Hepatocyte (in vitro differentiated cells): Measurements from ENCODE around the gene DDX53. TPM values are rescaled to one million over a fixed set of nuclear protein-coding genes. Genes with fewer than 3 reads are reported as not detected.

ENCODE experiments used
- DNase-seq: peaks from one replicate; pipeline ENCODE4 v3.0.0-alpha.2; 2016; ENCODE audit warnings: low spot score
- H2AFZ ChIP-seq: fragments of 200-600 bp; sonication (generic); 2 replicates; pipeline ENCODE4 v1.6.0; 2016; ENCODE audit warnings: antibody characterized with exemption, mild to moderate bottlenecking
- H3K27ac ChIP-seq: fragments of 200-600 bp; sonication (generic); 2 replicates; pipeline ENCODE4 v1.5.1; 2016; ENCODE audit warnings: mild to moderate bottlenecking
- H3K27me3 ChIP-seq: fragments of 200-600 bp; sonication (generic); 2 replicates; pipeline ENCODE4 v1.6.1; 2016
- H3K36me3 ChIP-seq: fragments of 200-600 bp; sonication (generic); replicated peaks from 2 replicates; pipeline ENCODE4 v1.5.1; 2016; ENCODE audit warnings: low read depth; ENCODE audit not compliant: insufficient read depth
- H3K4me1 ChIP-seq: fragments of 200-600 bp; sonication (generic); 2 replicates; pipeline ENCODE4 v1.5.1; 2016; ENCODE audit warnings: mild to moderate bottlenecking, moderate library complexity; ENCODE audit not compliant: insufficient read depth
- H3K4me2 ChIP-seq: fragments of 200-600 bp; sonication (generic); 2 replicates; pipeline ENCODE4 v1.6.0; 2016
- H3K4me3 ChIP-seq: fragments of 200-600 bp; sonication (generic); 2 replicates; pipeline ENCODE4 v1.5.1; 2016; ENCODE audit warnings: mild to moderate bottlenecking
- H3K79me2 ChIP-seq: fragments of 200-600 bp; sonication (generic); 2 replicates; pipeline ENCODE4 v1.6.0; 2017; ENCODE audit warnings: mild to moderate bottlenecking
- H3K9me2 ChIP-seq: fragments of 200-600 bp; sonication (generic); replicated peaks from 2 replicates; pipeline ENCODE4 v1.6.0; 2017; ENCODE audit warnings: mild to moderate bottlenecking; ENCODE audit not compliant: insufficient read depth
- H3K9me3 ChIP-seq: fragments of 200-600 bp; sonication (generic); 2 replicates; pipeline ENCODE4 v1.5.1; 2016; ENCODE audit warnings: low read depth, mild to moderate bottlenecking
- H4K20me1 ChIP-seq: fragments of 200-600 bp; sonication (generic); 2 replicates; pipeline ENCODE4 v1.6.0; 2016; ENCODE audit warnings: mild to moderate bottlenecking; ENCODE audit not compliant: insufficient read depth, poor library complexity, severe bottlenecking
- EZH2 ChIP-seq: fragments of 200-600 bp; sonication (generic); IDR thresholded peaks from 2 replicates; pipeline ENCODE4 v1.6.1; 2016; ENCODE audit warnings: antibody characterized with exemption, mild to moderate bottlenecking, borderline replicate concordance
- EZH2phosphoT487 ChIP-seq: fragments of 200-600 bp; sonication (generic); IDR thresholded peaks from one replicate; pipeline ENCODE4 v1.6.1; 2018; ENCODE audit warnings: antibody characterized with exemption, mild to moderate bottlenecking, low read depth, moderate library complexity; ENCODE audit not compliant: unreplicated experiment, severe bottlenecking
- WGBS: methylation state at CpG from one replicate; pipeline ENCODE4 v1.1.6; 2016; ENCODE audit warnings: low lambda C conversion rate; ENCODE audit errors: missing lambda C conversion rate; 5-methylcytosine and 5-hydroxymethylcytosine counted together
- polyA plus RNA-seq: library from polyadenylated mRNA; unstranded; fragments of >200 nt; fragmentation: Nextera tagmentation; extraction: Ambion mirVana; gene quantifications from 2 replicates; pipeline ENCODE4 v1.2.1, GENCODE V29; 2016
- total RNA-seq: library from RNA; depleted of rRNA; stranded (reverse); fragments of >200 nt; gene quantifications from 2 replicates; pipeline ENCODE4 v1.2.3, GENCODE V29; 2014
- TF ChIP-seq, protein P1 (sequence below): fragments of 200-600 bp; sonication (generic); IDR thresholded peaks from 2 replicates; pipeline ENCODE4 v1.5.1; 2016; ENCODE audit warnings: antibody characterized with exemption, mild to moderate bottlenecking; ENCODE audit not compliant: poor library complexity

DDX53 gene
- total and polyA plus RNA-seq, 2 experiments from 2014 or later = not detected

DNA sequence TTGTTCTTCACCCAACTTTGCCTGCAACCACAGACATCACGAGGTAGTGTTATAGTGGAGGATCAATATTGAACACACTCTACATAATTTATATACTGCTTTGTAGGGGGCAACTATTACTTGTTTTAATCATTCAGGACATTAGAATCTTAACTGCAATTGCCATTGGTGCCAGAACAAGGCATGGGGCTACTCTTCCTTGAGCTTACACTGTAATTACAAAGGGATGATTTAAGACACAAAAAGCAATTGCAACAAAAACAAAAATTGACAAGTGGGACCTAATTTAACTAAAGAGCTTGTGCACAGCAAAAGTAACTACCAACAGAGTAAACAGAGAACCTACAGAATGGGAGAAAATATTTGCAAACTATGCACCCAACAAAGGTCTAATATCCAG lies 24.0 kb upstream of the DDX53 start:
- Histone ChIP-seq H3K9me2 (no peaks in the 10 kb centered on the region), H3K9me3 (no peaks in the 10 kb centered on the region), H3K36me3 (no peaks in the 10 kb centered on the region), H2AFZ (no peak overlapping the region), H3K27ac (no peak overlapping the region), H3K79me2 (no peaks in the 10 kb centered on the region), H3K27me3 (no peaks in the 10 kb centered on the region), H4K20me1 (no peaks in the 10 kb centered on the region), H3K4me3 (no peak overlapping the region), H3K4me1 (no peaks in the 10 kb centered on the region), H3K4me2 (no peak overlapping the region)
- TF ChIP-seq EZH2 (no peak), EZH2phosphoT487 (no peak)
- TF ChIP-seq, protein P1, sequence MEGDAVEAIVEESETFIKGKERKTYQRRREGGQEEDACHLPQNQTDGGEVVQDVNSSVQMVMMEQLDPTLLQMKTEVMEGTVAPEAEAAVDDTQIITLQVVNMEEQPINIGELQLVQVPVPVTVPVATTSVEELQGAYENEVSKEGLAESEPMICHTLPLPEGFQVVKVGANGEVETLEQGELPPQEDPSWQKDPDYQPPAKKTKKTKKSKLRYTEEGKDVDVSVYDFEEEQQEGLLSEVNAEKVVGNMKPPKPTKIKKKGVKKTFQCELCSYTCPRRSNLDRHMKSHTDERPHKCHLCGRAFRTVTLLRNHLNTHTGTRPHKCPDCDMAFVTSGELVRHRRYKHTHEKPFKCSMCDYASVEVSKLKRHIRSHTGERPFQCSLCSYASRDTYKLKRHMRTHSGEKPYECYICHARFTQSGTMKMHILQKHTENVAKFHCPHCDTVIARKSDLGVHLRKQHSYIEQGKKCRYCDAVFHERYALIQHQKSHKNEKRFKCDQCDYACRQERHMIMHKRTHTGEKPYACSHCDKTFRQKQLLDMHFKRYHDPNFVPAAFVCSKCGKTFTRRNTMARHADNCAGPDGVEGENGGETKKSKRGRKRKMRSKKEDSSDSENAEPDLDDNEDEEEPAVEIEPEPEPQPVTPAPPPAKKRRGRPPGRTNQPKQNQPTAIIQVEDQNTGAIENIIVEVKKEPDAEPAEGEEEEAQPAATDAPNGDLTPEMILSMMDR = no peak
- DNase-seq = no peak
- 63% methylated on average over 1 of the region's 1 CpG for WGBS

GRCh38 chrX:22985958-22986357 lies 13.8 kb upstream of the DDX53 start:
- Histone ChIP-seq H3K9me3 (peaks cover 2% of the 10 kb centered on the region), H3K36me3 (no peaks in the 10 kb centered on the region), H2AFZ (no peak overlapping the region), H3K4me1 (no peaks in the 10 kb centered on the region), H4K20me1 (no peaks in the 10 kb centered on the region), H3K27ac (no peak overlapping the region), H3K4me2 (no peak overlapping the region), H3K27me3 (no peaks in the 10 kb centered on the region), H3K4me3 (no peak overlapping the region), H3K79me2 (no peaks in the 10 kb centered on the region), H3K9me2 (no peaks in the 10 kb centered on the region)
- WGBS = 83% methylated on average over 2 of the region's 2 CpGs
- no peak for DNase-seq
- TF ChIP-seq EZH2 = no peak
- no peak for TF ChIP-seq EZH2phosphoT487

GRCh38 chrX:22987452-22987851 lies 12.3 kb upstream of the DDX53 start:
- no peak overlapping the region for H3K27ac ChIP-seq
- H3K79me2 ChIP-seq = no peaks in the 10 kb centered on the region
- H4K20me1 ChIP-seq = no peaks in the 10 kb centered on the region
- peaks cover 2% of the 10 kb centered on the region for H3K9me3 ChIP-seq
- 81% methylated on average over 1 of the region's 1 CpG for WGBS
- no peaks in the 10 kb centered on the region for H3K9me2 ChIP-seq
- no peak for DNase-seq
- no peak overlapping the region for H3K4me3 ChIP-seq
- H3K4me1 ChIP-seq = no peaks in the 10 kb centered on the region
- no peak overlapping the region for H3K4me2 ChIP-seq
- TF ChIP-seq, protein P1 = no peak
- no peak for TF ChIP-seq EZH2
- TF ChIP-seq EZH2phosphoT487 = no peak
- no peaks in the 10 kb centered on the region for H3K27me3 ChIP-seq
- H3K36me3 ChIP-seq = no peaks in the 10 kb centered on the region
- H2AFZ ChIP-seq = no peak overlapping the region

DNA sequence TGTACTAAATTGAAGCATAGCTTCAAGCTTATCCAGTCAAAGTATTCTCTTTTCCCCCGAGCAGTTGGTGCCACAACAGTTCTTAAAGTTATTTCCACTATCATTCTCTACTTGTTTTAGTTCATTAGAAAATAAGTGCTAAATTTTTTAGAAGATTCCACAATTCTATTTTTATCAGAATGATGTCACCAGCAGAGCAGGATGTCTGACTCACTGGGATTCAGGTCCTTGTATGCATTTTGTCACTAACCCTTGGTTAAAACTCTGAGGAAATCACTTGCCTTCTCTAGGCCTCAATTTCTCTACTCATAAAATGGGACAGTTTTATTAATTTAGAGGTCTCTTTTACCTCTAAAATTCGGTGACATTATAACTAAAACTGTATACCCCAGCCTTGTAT lies 3.4 kb downstream of the DDX53 start:
- H3K4me1 ChIP-seq = no peaks in the 10 kb centered on the region
- no peak for TF ChIP-seq EZH2phosphoT487
- TF ChIP-seq, protein P1 = no peak
- no peak for TF ChIP-seq EZH2
- H3K9me2 ChIP-seq = no peaks in the 10 kb centered on the region
- no peak overlapping the region for H3K4me2 ChIP-seq
- H2AFZ ChIP-seq = no peak overlapping the region
- 60% methylated on average over 2 of the region's 2 CpGs for WGBS
- no peaks in the 10 kb centered on the region for H3K36me3 ChIP-seq
- DNase-seq = no peak
- no peaks in the 10 kb centered on the region for H4K20me1 ChIP-seq
- peaks cover 3% of the 10 kb centered on the region for H3K9me3 ChIP-seq
- no peak overlapping the region for H3K4me3 ChIP-seq
- H3K27me3 ChIP-seq = no peaks in the 10 kb centered on the region
- no peak overlapping the region for H3K27ac ChIP-seq
- no peaks in the 10 kb centered on the region for H3K79me2 ChIP-seq
